Endothelial cell of umbilical vein (primary cell): ENCODE data around the gene SHROOM4. TPM values are rescaled to one million over a fixed set of nuclear protein-coding genes. Genes with fewer than 3 reads are reported as not detected.

Experiments used
- BruUV-seq: library from RNA; stranded (reverse); fragments of 400-500 nt; replicated peaks from 2 replicates; lab custom pipeline; 2021; lab: Mats Ljungman, UMichigan
- CTCF ChIA-PET: fragments of 300-600, 350-600 bp; sonication (Branson Sonifier 250); formaldehyde crosslinking; loops from one replicate; lab custom pipeline; 2021; ENCODE audit warnings: antibody characterized with exemption, inconsistent platforms; lab: Charles Lee
- POLR2A ChIA-PET: fragments of 300-600, 350-600 bp; sonication (Branson Sonifier 250); formaldehyde crosslinking; loops from one replicate; lab custom pipeline; 2021; ENCODE audit warnings: antibody characterized with exemption, inconsistent platforms; lab: Charles Lee
- DNase-seq: peaks from one replicate; pipeline ENCODE4 v3.0.0-alpha.2; 2011; ENCODE audit warnings: low read depth, low spot score
- FAIRE-seq: peaks from 2 replicates; lab custom pipeline; 2011; peaks lifted over from hg19 to GRCh38; lab: Jason Lieb, UNC
- H2AFZ ChIP-seq: 2 replicates; pipeline ENCODE4 v1.6.0; 2012; ENCODE audit warnings: low read depth, low read length, control low read depth, inconsistent platforms
- H3K27ac ChIP-seq: 2 replicates; pipeline ENCODE4 v1.5.1; 2011; ENCODE audit warnings: low read depth, mild to moderate bottlenecking, control low read depth, low read length, moderate library complexity; ENCODE audit not compliant: insufficient read depth
- H3K27me3 ChIP-seq, 2 experiments: 2 replicates each; pipeline versions ENCODE4 v1.6.0 to v1.6.1; 2011; ENCODE audit warnings: low read length in 2 of 2, mixed read lengths in 1 of 2; ENCODE audit not compliant: control insufficient read depth in 2 of 2, insufficient read depth in 2 of 2
- H3K36me3 ChIP-seq, 2 experiments: 2 replicates in 1 of 2; 3 replicates in 1 of 2; pipeline ENCODE4 v1.5.1; 2011; ENCODE audit warnings: low read length in 2 of 2, mild to moderate bottlenecking in 1 of 2, moderate library complexity in 1 of 2; ENCODE audit not compliant: control insufficient read depth in 2 of 2, insufficient read depth in 2 of 2; ENCODE audit errors: extremely low read depth in 1 of 2
- H3K4me1 ChIP-seq: 3 replicates; pipeline ENCODE4 v1.5.1; 2011; ENCODE audit warnings: mild to moderate bottlenecking, low read length; ENCODE audit not compliant: control insufficient read depth, insufficient read depth; ENCODE audit errors: extremely low read depth
- H3K4me2 ChIP-seq: 2 replicates; pipeline ENCODE4 v1.6.1; 2011; ENCODE audit warnings: low read length, control low read depth, mixed read lengths; ENCODE audit not compliant: insufficient read depth
- H3K4me3 ChIP-seq, 3 experiments: fragments of 200-600 bp in 1 of 3; sonication (generic), shearing (Covaris generic) in 1 of 3; replicated peaks in 1 of 3; 2 replicates each; pipeline ENCODE4 v1.5.1; 2011 to 2016; ENCODE audit warnings: control low read depth in 3 of 3, low read length in 3 of 3, mild to moderate bottlenecking in 2 of 3, inconsistent platforms in 1 of 3, low read depth in 1 of 3, moderate library complexity in 1 of 3; ENCODE audit not compliant: insufficient read depth in 1 of 3
- H3K79me2 ChIP-seq: 2 replicates; pipeline ENCODE4 v1.6.0; 2012; ENCODE audit warnings: low read length, inconsistent platforms; ENCODE audit not compliant: control insufficient read depth, insufficient read depth
- H3K9ac ChIP-seq: replicated peaks from 2 replicates; pipeline ENCODE3; 2011; ENCODE audit warnings: low read length, control low read depth; ENCODE audit not compliant: insufficient read depth; ENCODE audit errors: extremely low read depth
- H3K9me1 ChIP-seq: replicated peaks from 3 replicates; pipeline ENCODE4 v1.6.0; 2011; ENCODE audit warnings: mild to moderate bottlenecking, low read length; ENCODE audit not compliant: control insufficient read depth, insufficient read depth; ENCODE audit errors: extremely low read depth
- H3K9me3 ChIP-seq: replicated peaks from 2 replicates; pipeline ENCODE4 v1.5.1; 2012; ENCODE audit warnings: low read length, inconsistent platforms; ENCODE audit not compliant: control insufficient read depth, insufficient read depth
- H4K20me1 ChIP-seq: replicated peaks from 2 replicates; pipeline ENCODE3; 2011; ENCODE audit warnings: mild to moderate bottlenecking, low read length; ENCODE audit not compliant: control insufficient read depth, insufficient read depth; ENCODE audit errors: extremely low read depth
- CTCF ChIP-seq, 2 donors: IDR thresholded peaks; 1 replicate in 1 of 2; 2 replicates in 1 of 2; pipeline ENCODE4 v1.5.1; 2011; ENCODE audit warnings: low read length in 2 of 2, mild to moderate bottlenecking in 2 of 2, moderate library complexity in 2 of 2, control low read depth in 1 of 2, inconsistent platforms in 1 of 2, low read depth in 1 of 2; ENCODE audit not compliant: insufficient read depth in 1 of 2; ENCODE audit errors: extremely low read depth in 1 of 2
- EZH2 ChIP-seq: IDR thresholded peaks from 2 replicates; pipeline ENCODE4 v1.6.1; 2012; ENCODE audit warnings: borderline replicate concordance, low read depth, mild to moderate bottlenecking, moderate library complexity, low read length, inconsistent platforms; ENCODE audit not compliant: severe bottlenecking
- FOS ChIP-seq: IDR thresholded peaks from 2 replicates; pipeline ENCODE4 v1.6.1; 2011; ENCODE audit warnings: mild to moderate bottlenecking, low read length, moderate library complexity, borderline replicate concordance; ENCODE audit not compliant: insufficient read depth
- JUN ChIP-seq: IDR thresholded peaks from 2 replicates; pipeline ENCODE4 v1.6.1; 2011; ENCODE audit warnings: borderline replicate concordance, low read depth; ENCODE audit not compliant: insufficient read length, insufficient read depth
- MAX ChIP-seq: IDR thresholded peaks from 2 replicates; pipeline ENCODE4 v1.6.1; 2011; ENCODE audit not compliant: insufficient read depth, insufficient read length
- POLR2A ChIP-seq: IDR thresholded peaks from 2 replicates; pipeline ENCODE4 v1.6.1; 2012; ENCODE audit warnings: low read depth, mild to moderate bottlenecking, control low read depth, low read length
- POLR2AphosphoS5 ChIP-seq: IDR thresholded peaks from 2 replicates; pipeline ENCODE4 v1.6.1; 2012; ENCODE audit warnings: low read depth, mild to moderate bottlenecking, control low read depth, low read length, moderate library complexity; ENCODE audit not compliant: insufficient read depth
- dilution Hi-C: fragments of 300-500 bp; cut with MboI; formaldehyde crosslinking; loops from one replicate; pipeline ENCODE4 v1.15.0; 2019; ENCODE audit warnings: low sequenced_read_pairs; ENCODE audit not compliant: extremely low pct_ligation_motif_present
- intact Hi-C: fragments of 100-400 bp; cut with micrococcal nuclease; formaldehyde crosslinking; loops from one replicate; pipeline ENCODE4 v1.10.0; 2022
- polyA plus RNA-seq, 4 experiments: library from polyadenylated mRNA; depleted of rRNA in 3 of 4; stranded (reverse) in 3 of 4; unstranded in 1 of 4; fragments of >200 nt; gene quantifications; 2 replicates each; pipeline versions ENCODE4 v1.2.1 to v1.2.3, GENCODE V29; 2011 to 2012; ENCODE audit warnings: missing spikeins in 1 of 4
- total RNA-seq: library from RNA; stranded (reverse); gene quantifications from 2 replicates; pipeline ENCODE4 v1.2.3, GENCODE V29; 2021

SHROOM4 gene
- total and polyA plus RNA-seq, 2 donors (not counting 3 experiments of a cell fraction or from before 2014, with no cell fraction given): 29.7 to 57.5 TPM

GRCh38 chrX:50606300-50606950, 207.6 kb downstream of the SHROOM4 start:
- Histone ChIP-seq H3K36me3 (peaks cover 7 to 17% of the 10 kb centered on the region in 2 experiments), H3K4me2 (no peak overlapping the region), H3K79me2 (peaks cover 11% of the 10 kb centered on the region), H3K9me1 (no peaks in the 10 kb centered on the region), H4K20me1 (no peaks in the 10 kb centered on the region), H3K27ac (no peak overlapping the region), H3K9ac (no peak overlapping the region), H2AFZ (no peak overlapping the region), H3K4me1 (peaks cover 9% of the 10 kb centered on the region), H3K4me3 (no peak overlapping the region), H3K9me3 (no peaks in the 10 kb centered on the region), H3K27me3 (no peaks in the 10 kb centered on the region)
- FAIRE-seq (no peak), DNase-seq (no peak)
- dilution Hi-C loops: no loop called here
- BruUV-seq: no TSS peak
- ChIA-PET CTCF (interaction anchor here (2.6 kb wide), 1 partner anchor 75 kb away, joined by 11 read pairs; no protein-coding TSS in a partner anchor), POLR2A (no interaction called here)
- intact Hi-C loops: no loop called here
- no peak for TF ChIP-seq EZH2
- no peak for TF ChIP-seq FOS
- TF ChIP-seq CTCF (IDR thresholded peaks at IDR 0.05; ENCODE audit: extremely low read depth in 1 of 2, insufficient read depth in 1 of 2, low read depth in 1 of 2, low read length in 2 of 2): no peak
- no peak for TF ChIP-seq JUN
- no peak for TF ChIP-seq MAX
- TF ChIP-seq POLR2AphosphoS5: no peak
- TF ChIP-seq POLR2A: no peak
